H1 (cell line): ENCODE results near the gene UPP1. TPM values are rescaled to one million over a fixed set of nuclear protein-coding genes. Genes with fewer than 3 reads are reported as not detected.

Experiments used
- CTCF ChIA-PET: fragments of 300-600 bp; sonication (Branson Sonifier 250); formaldehyde crosslinking; loops from one replicate; lab custom pipeline; 2021; ENCODE audit not compliant: partially characterized antibody; lab: Charles Lee
- POLR2A ChIA-PET: fragments of 300-600 bp; sonication (Branson Sonifier 250); formaldehyde crosslinking; loops from one replicate; lab custom pipeline; 2021; ENCODE audit warnings: inconsistent platforms; ENCODE audit not compliant: partially characterized antibody; lab: Charles Lee
- DNase-seq, 2 experiments: peaks; one replicate each; pipeline versions ENCODE4 v3.0.0 to v3.0.0-alpha.2; 2010 to 2022; ENCODE audit warnings: low spot score in 2 of 2, low read depth in 1 of 2, mixed read lengths in 1 of 2
- FAIRE-seq: peaks from 2 replicates; lab custom pipeline; 2011; peaks lifted over from hg19 to GRCh38; lab: Jason Lieb, UNC
- H2AFZ ChIP-seq: 2 replicates; pipeline ENCODE4 v1.8.1; 2012; ENCODE audit warnings: low read length, inconsistent platforms
- H2AK5ac ChIP-seq: 2 replicates; pipeline ENCODE4 v1.6.1; 2013; ENCODE audit warnings: low read depth, low read length
- H2BK120ac ChIP-seq: replicated peaks from 2 replicates; pipeline ENCODE3; 2013; ENCODE audit warnings: low read depth, low read length, inconsistent platforms
- H2BK12ac ChIP-seq: 2 replicates; pipeline ENCODE4 v1.6.1; 2013; ENCODE audit warnings: low read depth, low read length
- H2BK15ac ChIP-seq: 2 replicates; pipeline ENCODE4 v1.6.1; 2013; ENCODE audit warnings: low read length
- H2BK20ac ChIP-seq: 2 replicates; pipeline ENCODE4 v1.6.1; 2013; ENCODE audit warnings: low read length
- H2BK5ac ChIP-seq: 2 replicates; pipeline ENCODE4 v1.6.1; 2013; ENCODE audit warnings: low read depth, low read length
- H3K14ac ChIP-seq: 2 replicates; pipeline ENCODE4 v1.6.1; 2013; ENCODE audit warnings: inconsistent platforms; ENCODE audit not compliant: insufficient read length
- H3K18ac ChIP-seq: 2 replicates; pipeline ENCODE4 v1.6.1; 2013; ENCODE audit warnings: low read length; ENCODE audit errors: extremely low read depth
- H3K23ac ChIP-seq: 2 replicates; pipeline ENCODE4 v1.6.1; 2013; ENCODE audit warnings: inconsistent platforms; ENCODE audit not compliant: insufficient read length
- H3K23me2 ChIP-seq: 2 replicates; pipeline ENCODE4 v1.6.1; 2013; ENCODE audit warnings: low read depth, low read length
- H3K27ac ChIP-seq: 2 replicates; pipeline ENCODE4 v1.6.1; 2011; ENCODE audit warnings: low read depth, low read length, inconsistent platforms
- H3K27me3 ChIP-seq, 4 experiments: replicated peaks in 1 of 4; 1 replicate in 1 of 4; 2 replicates in 3 of 4; pipeline versions ENCODE4 v1.6.1 to v1.8.1; 2011 to 2013; ENCODE audit warnings: low read length in 3 of 4, mild to moderate bottlenecking in 3 of 4, inconsistent platforms in 2 of 4, mixed read lengths in 2 of 4, moderate library complexity in 1 of 4; ENCODE audit not compliant: control insufficient read depth in 3 of 4, insufficient read depth in 3 of 4; ENCODE audit errors: extremely low read depth in 1 of 4
- H3K36me3 ChIP-seq, 4 experiments: 2 replicates each; pipeline versions ENCODE4 v1.6.1 to v1.8.1; 2011 to 2013; ENCODE audit warnings: mild to moderate bottlenecking in 4 of 4, low read length in 3 of 4, moderate library complexity in 2 of 4, control low read depth in 1 of 4, inconsistent platforms in 1 of 4; ENCODE audit not compliant: insufficient read depth in 4 of 4, control insufficient read depth in 2 of 4
- H3K4ac ChIP-seq: replicated peaks from 2 replicates; pipeline ENCODE3; 2013; ENCODE audit warnings: low read length, low read depth, mixed read lengths, inconsistent platforms; ENCODE audit not compliant: insufficient read length
- H3K4me1 ChIP-seq, 4 experiments: replicated peaks in 1 of 4; 1 replicate in 1 of 4; 2 replicates in 3 of 4; pipeline versions ENCODE4 v1.6.1 to v1.8.1; 2011 to 2013; ENCODE audit warnings: low read length in 3 of 4, inconsistent platforms in 2 of 4, mixed read lengths in 1 of 4; ENCODE audit not compliant: insufficient read depth in 4 of 4, control insufficient read depth in 3 of 4
- H3K4me2 ChIP-seq, 2 experiments: 2 replicates each; pipeline versions ENCODE4 v1.6.1 to v1.8.1; 2011 to 2013; ENCODE audit warnings: low read depth in 2 of 2, low read length in 2 of 2, control low read depth in 1 of 2, inconsistent platforms in 1 of 2, mild to moderate bottlenecking in 1 of 2; ENCODE audit not compliant: insufficient read depth in 1 of 2
- H3K4me3 ChIP-seq, 4 experiments: fragments of 200-600, 300-600 bp in 1 of 4; sonication (generic), shearing (Covaris generic), sonication (Bioruptor Twin) in 1 of 4; 2 replicates each; pipeline versions ENCODE4 v1.5.1 to v1.8.1; 2011 to 2016; ENCODE audit warnings: low read length in 4 of 4, low read depth in 3 of 4, control low read depth in 2 of 4, inconsistent platforms in 2 of 4, mild to moderate bottlenecking in 2 of 4, mixed read lengths in 1 of 4, moderate library complexity in 1 of 4; ENCODE audit not compliant: insufficient read depth in 2 of 4; ENCODE audit errors: extremely low read depth in 1 of 4
- H3K56ac ChIP-seq: replicated peaks from 2 replicates; pipeline ENCODE3; 2013; ENCODE audit warnings: low read depth, mild to moderate bottlenecking, mixed read lengths, low read length, inconsistent platforms; ENCODE audit not compliant: insufficient read length
- H3K79me1 ChIP-seq: 2 replicates; pipeline ENCODE4 v1.6.1; 2013; ENCODE audit warnings: low read depth, low read length, control low read depth
- H3K79me2 ChIP-seq, 2 experiments: 2 replicates each; pipeline versions ENCODE4 v1.6.1 to v1.8.1; 2012 to 2013; ENCODE audit warnings: low read length in 2 of 2, mild to moderate bottlenecking in 2 of 2, inconsistent platforms in 1 of 2; ENCODE audit not compliant: insufficient read depth in 2 of 2, control insufficient read depth in 1 of 2
- H3K9ac ChIP-seq, 4 experiments: replicated peaks in 1 of 4; 1 replicate in 1 of 4; 2 replicates in 3 of 4; pipeline versions ENCODE4 v1.6.1 to v1.8.1; 2011 to 2013; ENCODE audit warnings: low read depth in 3 of 4, low read length in 3 of 4, control low read depth in 2 of 4, mild to moderate bottlenecking in 2 of 4, moderate library complexity in 2 of 4, inconsistent platforms in 1 of 4; ENCODE audit errors: extremely low read depth in 1 of 4
- H3K9me3 ChIP-seq, 2 experiments: 2 replicates each; pipeline versions ENCODE4 v1.6.1 to v1.8.1; 2012 to 2013; ENCODE audit warnings: mild to moderate bottlenecking in 2 of 2, moderate library complexity in 2 of 2, control low read depth in 1 of 2, inconsistent platforms in 1 of 2, low read depth in 1 of 2, low read length in 1 of 2, mixed read lengths in 1 of 2; ENCODE audit not compliant: insufficient read depth in 2 of 2
- H4K20me1 ChIP-seq, 2 experiments: replicated peaks in 1 of 2; 2 replicates each; pipeline versions ENCODE3 to v1.8.1; 2011 to 2013; ENCODE audit warnings: inconsistent platforms in 2 of 2, low read length in 2 of 2, mild to moderate bottlenecking in 1 of 2; ENCODE audit not compliant: insufficient read depth in 2 of 2, control insufficient read depth in 1 of 2
- H4K5ac ChIP-seq: 2 replicates; pipeline ENCODE4 v1.6.1; 2013; ENCODE audit warnings: low read length, low read depth, mixed read lengths, inconsistent platforms; ENCODE audit not compliant: insufficient read length
- H4K8ac ChIP-seq: 2 replicates; pipeline ENCODE4 v1.8.0; 2013; ENCODE audit warnings: mild to moderate bottlenecking, moderate library complexity, low read length, inconsistent platforms; ENCODE audit not compliant: insufficient read depth; ENCODE audit errors: extremely low read depth
- H4K91ac ChIP-seq: replicated peaks from 2 replicates; pipeline ENCODE3; 2013; ENCODE audit warnings: low read length, mixed read lengths, inconsistent platforms; ENCODE audit not compliant: insufficient read length
- CHD2 ChIP-seq: IDR thresholded peaks from 2 replicates; pipeline ENCODE4 v1.6.1; 2012; ENCODE audit warnings: low read length, improper control_type of control experiment
- CREB1 ChIP-seq: IDR thresholded peaks from 2 replicates; pipeline ENCODE4 v1.6.1; 2012; ENCODE audit warnings: inconsistent platforms
- GABPA ChIP-seq: IDR thresholded peaks from 2 replicates; pipeline ENCODE4 v1.6.1; 2011; ENCODE audit warnings: mild to moderate bottlenecking, low read length, moderate library complexity, borderline replicate concordance; ENCODE audit not compliant: insufficient read depth
- MAFK ChIP-seq: IDR thresholded peaks from 2 replicates; pipeline ENCODE4 v1.6.1; 2012; ENCODE audit warnings: low read depth, mild to moderate bottlenecking, improper control_type of control experiment, low read length
- RFX5 ChIP-seq: IDR thresholded peaks from 2 replicates; pipeline ENCODE4 v1.6.1; 2011; ENCODE audit warnings: low read depth, low read length, improper control_type of control experiment, borderline replicate concordance
- TAF1 ChIP-seq: IDR thresholded peaks from 2 replicates; pipeline ENCODE4 v1.6.1; 2011; ENCODE audit warnings: mild to moderate bottlenecking, low read depth, low read length
- TAF7 ChIP-seq: optimal IDR thresholded peaks from 2 replicates; pipeline ENCODE3; 2011; ENCODE audit warnings: low read depth, mild to moderate bottlenecking, inconsistent platforms, low read length, moderate library complexity, borderline replicate concordance
- WGBS, 2 experiments: shearing (Covaris generic) in 1 of 2; methylation state at CpG; one replicate each; pipeline versions ENCODE4 v1.1.6 to v1.1.7; 2013 to 2015; ENCODE audit warnings: low lambda C conversion rate in 2 of 2, mixed read lengths in 2 of 2, inconsistent platforms in 1 of 2, low coverage in 1 of 2, missing lambda C conversion rate in 1 of 2; ENCODE audit not compliant: insufficient replicate concordance in 2 of 2, insufficient coverage in 1 of 2, insufficient read length in 1 of 2; ENCODE audit errors: extremely low coverage in 1 of 2, missing lambda C conversion rate in 1 of 2; 5-methylcytosine and 5-hydroxymethylcytosine counted together
- polyA plus RNA-seq, 7 experiments: library from polyadenylated mRNA; depleted of rRNA in 3 of 7; stranded (reverse) in 5 of 7; unstranded in 2 of 7; fragments of >200 nt in 5 of 7; fragments of 200-250 nt in 2 of 7; gene quantifications; 1 replicate in 5 of 7; 2 replicates in 1 of 7; 4 replicates in 1 of 7; pipeline versions ENCODE4 v1.2.1 to v1.2.3, GENCODE V29; 2011 to 2013; ENCODE audit warnings: missing spikeins in 2 of 7, mixed read lengths in 2 of 7
- total RNA-seq: library from RNA; stranded (reverse); fragmentation: NEBNext Ultra II Directional; extraction: Animal tissue kit (Norgen Biotek cat#: 25700); gene quantifications from 2 replicates; pipeline ENCODE4 v1.2.1, GENCODE V29; 2021
- TF ChIP-seq, protein P1 (sequence below): IDR thresholded peaks from 2 replicates; pipeline ENCODE4 v1.6.1; 2012; ENCODE audit warnings: inconsistent platforms

UPP1 gene
- total and polyA plus RNA-seq, 2 of the 8 experiments (the other 6 are each of a cell fraction or from before 2014, with no cell fraction given), result 40.7 to 46.2 TPM

GRCh38 chr7:48099781-48100180 is 10.7 kb downstream of the UPP1 start:
- H3K4ac ChIP-seq, result no peak overlapping the region
- FAIRE-seq (no peak), DNase-seq (no peak)
- no peak overlapping the region for H3K18ac ChIP-seq
- no peak overlapping the region for H3K56ac ChIP-seq
- H3K27ac ChIP-seq, result no peak overlapping the region
- no peak overlapping the region for H2AFZ ChIP-seq
- peaks cover 0 to 2% of the 10 kb centered on the region in 2 experiments for H4K20me1 ChIP-seq
- 0 out of 4 replicates have a peak, but pooled peaks cover 0 to 4% of the 10 kb centered on the region in 2 experiments for H3K79me2 ChIP-seq
- H3K36me3 ChIP-seq, result peaks cover 17 to 93% (median 47%) of the 10 kb centered on the region in 4 experiments; a peak in 7 of 8 replicates
- H3K27me3 ChIP-seq, result no peaks in the 10 kb centered on the region
- H4K8ac ChIP-seq, result no peak overlapping the region
- no peak overlapping the region for H2BK15ac ChIP-seq
- H2BK20ac ChIP-seq, result no peak overlapping the region
- no peaks in the 10 kb centered on the region; the same call in 1 of the 2 replicates for H3K79me1 ChIP-seq
- H2BK120ac ChIP-seq, result no peak overlapping the region
- H3K9me3 ChIP-seq, result no peaks in the 10 kb centered on the region
- H3K9ac ChIP-seq, result no peak overlapping the region
- POLR2A ChIA-PET, result interaction anchor here (2.4 to 5.4 kb wide), 2 partner anchors 7 to 10 kb away, joined by 10 to 31 read pairs; partner anchors contain the start of gene UPP1
- no peak overlapping the region for H3K4me2 ChIP-seq
- H3K4me1 ChIP-seq, result no peaks in the 10 kb centered on the region
- no peak overlapping the region for H3K4me3 ChIP-seq
- no peak overlapping the region for H4K91ac ChIP-seq
- WGBS, 2 experiments, result 84% methylated on average over 3 of the region's 3 CpGs; no CpG with 5 or more reads in 1 of the 2 experiments
- CTCF ChIA-PET, result no interaction called here
- no peak overlapping the region for H3K14ac ChIP-seq
- no peak overlapping the region for H4K5ac ChIP-seq
- H2BK12ac ChIP-seq, result no peak overlapping the region
- H2AK5ac ChIP-seq, result no peak overlapping the region
- H3K23ac ChIP-seq, result no peak overlapping the region
- H3K23me2 ChIP-seq, result no peaks in the 10 kb centered on the region
- no peak for TF ChIP-seq RFX5
- no peak for TF ChIP-seq TAF1
- TF ChIP-seq TAF7, result no peak
- TF ChIP-seq, protein P1, sequence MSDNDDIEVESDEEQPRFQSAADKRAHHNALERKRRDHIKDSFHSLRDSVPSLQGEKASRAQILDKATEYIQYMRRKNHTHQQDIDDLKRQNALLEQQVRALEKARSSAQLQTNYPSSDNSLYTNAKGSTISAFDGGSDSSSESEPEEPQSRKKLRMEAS, result no peak
- no peak for TF ChIP-seq GABPA
- no peak for TF ChIP-seq CHD2
- TF ChIP-seq CREB1, result no peak
- TF ChIP-seq MAFK, result no peak
- no peak overlapping the region for H2BK5ac ChIP-seq
